IMR-90 (cell line): Measurements from ENCODE around the gene SPAG16.

ENCODE experiments used
- BHLHE40 ChIP-seq: fragments of 150-350 bp; IDR thresholded peaks from 2 replicates; pipeline ENCODE4 v1.6.1; 2016; ENCODE audit warnings: mild to moderate bottlenecking, low read depth, low read length
- CTCF ChIP-seq: conservative IDR thresholded peaks from 2 replicates; pipeline ENCODE4 v1.5.1; 2012; ENCODE audit warnings: mild to moderate bottlenecking, low read depth, low read length, improper control_type of control experiment
- ELK1 ChIP-seq: fragments of 150-350 bp; IDR thresholded peaks from 2 replicates; pipeline ENCODE4 v1.6.1; 2016; ENCODE audit warnings: low read depth, mild to moderate bottlenecking, low read length, moderate library complexity, borderline replicate concordance
- FOS ChIP-seq: fragments of 150-350 bp; IDR thresholded peaks from 2 replicates; pipeline ENCODE4 v1.6.1; 2016; ENCODE audit warnings: low read depth, low read length
- MAZ ChIP-seq: IDR thresholded peaks from 2 replicates; pipeline ENCODE4 v1.6.1; 2012; ENCODE audit warnings: low read depth, mild to moderate bottlenecking, low read length, improper control_type of control experiment, moderate library complexity, borderline replicate concordance
- POLR2A ChIP-seq: IDR thresholded peaks from 2 replicates; pipeline ENCODE4 v1.6.1; 2012; ENCODE audit warnings: mild to moderate bottlenecking, low read depth, low read length
- RAD21 ChIP-seq: IDR thresholded peaks from 2 replicates; pipeline ENCODE4 v1.6.1; 2012; ENCODE audit warnings: low read length, improper control_type of control experiment
- SMC3 ChIP-seq: fragments of 150-350 bp; IDR thresholded peaks from 2 replicates; pipeline ENCODE4 v1.6.1; 2016; ENCODE audit warnings: low read depth, mild to moderate bottlenecking, antibody characterized with exemption, low read length, moderate library complexity
- TF ChIP-seq, protein P1 (sequence below): fragments of 150-350 bp; IDR thresholded peaks from 2 replicates; pipeline ENCODE4 v1.6.1; 2017; ENCODE audit warnings: mild to moderate bottlenecking, antibody characterized with exemption, low read length, low read depth

DNA sequence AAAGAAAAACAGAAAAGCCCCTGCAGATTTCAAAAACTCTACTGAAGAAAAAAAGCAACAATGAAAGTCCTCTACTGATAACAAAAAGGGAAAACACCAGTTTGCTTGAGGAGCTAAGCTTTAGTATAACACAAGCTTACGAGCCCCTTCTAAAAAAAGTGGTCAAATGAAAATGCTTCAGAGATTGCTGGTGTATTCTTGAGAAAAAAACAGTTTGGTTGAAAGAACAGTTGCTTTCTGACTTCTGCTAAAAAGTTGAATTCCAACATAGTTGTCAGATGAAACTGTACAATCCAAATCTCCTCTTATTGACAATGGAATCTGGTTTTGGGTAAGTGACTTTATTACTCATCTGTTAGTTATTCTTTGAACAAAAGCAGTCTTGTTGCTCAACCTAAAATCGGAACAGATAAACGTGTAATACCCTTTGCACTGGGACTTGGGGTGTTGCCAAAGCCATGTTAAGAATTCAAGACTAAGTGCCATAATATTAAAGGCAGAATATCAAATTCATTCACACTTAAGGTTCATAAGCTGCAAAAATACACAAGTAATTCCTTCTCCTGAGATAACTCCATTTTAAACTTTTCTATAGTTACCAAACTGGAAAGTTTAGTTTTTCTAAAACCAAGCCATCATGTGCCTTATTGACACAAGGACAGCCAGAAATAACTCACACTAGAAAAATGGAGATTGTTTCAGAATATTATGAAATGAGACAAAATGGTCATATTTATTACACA is 45.3 kb upstream of the SPAG16 start:
- no peak for TF ChIP-seq POLR2A
- no peak for TF ChIP-seq CTCF
- no peak for TF ChIP-seq MAZ
- TF ChIP-seq ELK1, result no peak
- TF ChIP-seq RAD21, result no peak
- TF ChIP-seq SMC3, result no peak
- TF ChIP-seq, protein P1, sequence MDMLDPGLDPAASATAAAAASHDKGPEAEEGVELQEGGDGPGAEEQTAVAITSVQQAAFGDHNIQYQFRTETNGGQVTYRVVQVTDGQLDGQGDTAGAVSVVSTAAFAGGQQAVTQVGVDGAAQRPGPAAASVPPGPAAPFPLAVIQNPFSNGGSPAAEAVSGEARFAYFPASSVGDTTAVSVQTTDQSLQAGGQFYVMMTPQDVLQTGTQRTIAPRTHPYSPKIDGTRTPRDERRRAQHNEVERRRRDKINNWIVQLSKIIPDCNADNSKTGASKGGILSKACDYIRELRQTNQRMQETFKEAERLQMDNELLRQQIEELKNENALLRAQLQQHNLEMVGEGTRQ, result no peak
- TF ChIP-seq FOS, result 0 out of 2 replicates have a peak, but pooled peaks have one; percentile 22
- TF ChIP-seq BHLHE40, result no peak; the same call in 1 of the 2 replicates
